K562 (cell line): Measurements from ENCODE around the gene TNPO3. TPM values are rescaled to one million over a fixed set of nuclear protein-coding genes. Genes with fewer than 3 reads are reported as not detected.

Experiments
- ATAC-seq: fragments of 200-7000 bp; cut with Tn5 transposase; 3 replicates; pipeline ENCODE4 v1.9.1; 2020; ENCODE audit warnings: moderate library complexity
- BruUV-seq: library from RNA; stranded (reverse); fragments of 400-500 nt; replicated peaks from 2 replicates; lab custom pipeline; 2021; lab: Mats Ljungman, UMichigan
- CTCF ChIA-PET: fragments of 300-600 bp; formaldehyde crosslinking; extraction: SDS; loops from one replicate; lab custom pipeline; 2021; ENCODE audit warnings: low intra/inter-chr PET ratio; lab: Yijun Ruan, JAX
- POLR2A ChIA-PET: fragments of 300-600, 350-650 bp; sonication (Branson Sonifier 250); formaldehyde crosslinking; extraction: SDS; loops from one replicate; lab custom pipeline; 2021; ENCODE audit warnings: antibody characterized with exemption, inconsistent platforms; lab: Yijun Ruan, JAX
- DNase-seq, 4 experiments: peaks; one replicate each; pipeline versions ENCODE4 v3.0.0 to v3.0.0-alpha.2; 2011 to 2018; ENCODE audit warnings: low spot score in 3 of 4, mixed read lengths in 3 of 4; ENCODE audit errors: extremely low read depth in 1 of 4
- FAIRE-seq: peaks from 2 replicates; lab custom pipeline; 2011; peaks lifted over from hg19 to GRCh38; lab: Jason Lieb, UNC
- H2AFZ ChIP-seq: 2 replicates; pipeline ENCODE4 v1.6.0; 2011; ENCODE audit warnings: low read depth, low read length, control low read depth, inconsistent platforms
- H3K27ac ChIP-seq: fragments of 200-600 bp; 3 replicates; pipeline ENCODE4 v1.8.0; 2011; ENCODE audit warnings: low read depth, mild to moderate bottlenecking, control low read depth, inconsistent platforms, low read length, moderate library complexity, mixed read lengths; ENCODE audit errors: extremely low read depth
- H3K27me3 ChIP-seq, 2 experiments: fragments of 300-600 bp in 1 of 2; 2 replicates in 1 of 2; 3 replicates in 1 of 2; pipeline versions ENCODE4 v1.6.0 to v1.8.0; 2011; ENCODE audit warnings: inconsistent platforms in 2 of 2, low read length in 2 of 2, mild to moderate bottlenecking in 1 of 2, mixed read lengths in 1 of 2, moderate library complexity in 1 of 2; ENCODE audit not compliant: control insufficient read depth in 2 of 2, insufficient read depth in 2 of 2
- H3K36me3 ChIP-seq: fragments of 300-600 bp; 3 replicates; pipeline ENCODE4 v1.8.0; 2011; ENCODE audit warnings: mild to moderate bottlenecking, low read length, inconsistent platforms; ENCODE audit not compliant: control insufficient read depth, insufficient read depth
- H3K4me1 ChIP-seq, 2 experiments: fragments of 200-600 bp in 1 of 2; replicated peaks in 1 of 2; 2 replicates in 1 of 2; 3 replicates in 1 of 2; pipeline versions ENCODE4 v1.5.1 to v1.8.0; 2011; ENCODE audit warnings: inconsistent platforms in 2 of 2, low read length in 2 of 2, mild to moderate bottlenecking in 1 of 2, mixed read lengths in 1 of 2, moderate library complexity in 1 of 2; ENCODE audit not compliant: control insufficient read depth in 2 of 2, insufficient read depth in 2 of 2
- H3K4me2 ChIP-seq: 2 replicates; pipeline ENCODE4 v1.6.1; 2011; ENCODE audit warnings: low read length, control low read depth, inconsistent platforms, mixed read lengths; ENCODE audit not compliant: insufficient read depth
- H3K4me3 ChIP-seq: fragments of 200-600 bp; sonication (generic), shearing (Covaris generic); 2 replicates; pipeline ENCODE4 v1.5.1; 2016; ENCODE audit warnings: control low read depth, inconsistent platforms
- H3K79me2 ChIP-seq: fragments of 200-600 bp; 3 replicates; pipeline ENCODE4 v1.8.0; 2011; ENCODE audit warnings: low read length, inconsistent platforms; ENCODE audit not compliant: control insufficient read depth, insufficient read depth
- H3K9ac ChIP-seq, 2 experiments: 2 replicates each; pipeline versions ENCODE4 v1.6.0 to v1.6.1; 2011; ENCODE audit warnings: low read depth in 2 of 2, low read length in 2 of 2, control low read depth in 1 of 2, inconsistent platforms in 1 of 2, mild to moderate bottlenecking in 1 of 2, mixed read lengths in 1 of 2; ENCODE audit not compliant: insufficient read depth in 1 of 2
- H3K9me1 ChIP-seq: one replicate; pipeline ENCODE4 v1.6.0; 2011; ENCODE audit warnings: inconsistent platforms, mild to moderate bottlenecking, low read length, moderate library complexity; ENCODE audit not compliant: control insufficient read depth, insufficient read depth
- H3K9me3 ChIP-seq: replicated peaks from 2 replicates; pipeline ENCODE4 v1.5.1; 2011; ENCODE audit warnings: low read depth, low read length, inconsistent platforms; ENCODE audit not compliant: control insufficient read depth, insufficient read depth
- H4K20me1 ChIP-seq: replicated peaks from 2 replicates; pipeline ENCODE4 v1.6.1; 2011; ENCODE audit warnings: low read length, inconsistent platforms, mixed read lengths; ENCODE audit not compliant: control insufficient read depth, insufficient read depth
- CBX8 ChIP-seq: fragments of 200-600 bp; sonication (generic); IDR thresholded peaks from 2 replicates; pipeline ENCODE4 v1.6.1; 2012; ENCODE audit warnings: borderline replicate concordance, mixed run types, low read depth, mild to moderate bottlenecking, moderate library complexity, mixed read lengths, low read length, control low read depth, inconsistent platforms; ENCODE audit not compliant: poor library complexity, severe bottlenecking; ENCODE audit errors: extremely low read depth
- EWSR1 ChIP-seq: fragments of 450-650 bp; IDR thresholded peaks from 2 replicates; pipeline ENCODE4 v1.6.1; 2018; ENCODE audit warnings: borderline replicate concordance, mild to moderate bottlenecking, low read depth, moderate library complexity; ENCODE audit not compliant: partially characterized antibody
- HMG20A ChIP-seq: fragments of 450-650 bp; formaldehyde crosslinking; conservative IDR thresholded peaks from 2 replicates; pipeline ENCODE4 v1.4.0; 2020; ENCODE audit warnings: mild to moderate bottlenecking, mixed read lengths
- PCBP1 ChIP-seq: fragments of 200-400 bp; formaldehyde crosslinking; IDR thresholded peaks from 2 replicates; pipeline ENCODE4 v1.6.1; 2018; ENCODE audit warnings: mild to moderate bottlenecking, low read depth, low read length; ENCODE audit not compliant: poor library complexity, severe bottlenecking
- POLR2AphosphoS5 ChIP-seq: IDR thresholded peaks from 2 replicates; pipeline ENCODE4 v1.6.1; 2011; ENCODE audit warnings: mild to moderate bottlenecking, low read depth, low read length, moderate library complexity; ENCODE audit not compliant: control insufficient read depth, insufficient read depth
- SIX5 ChIP-seq, 2 experiments: IDR thresholded peaks; 2 replicates each; pipeline ENCODE4 v1.6.1; 2011; ENCODE audit warnings: low read length in 2 of 2, borderline replicate concordance in 1 of 2, low read depth in 1 of 2, mild to moderate bottlenecking in 1 of 2, moderate library complexity in 1 of 2; ENCODE audit not compliant: insufficient read depth in 1 of 2
- ZEB2 ChIP-seq: fragments of 450-650 bp; IDR thresholded peaks from 2 replicates; pipeline ENCODE4 v1.6.1; 2016
- ZNF41 ChIP-seq: fragments of 250-450 bp; sonication (Bioruptor Pico); conservative IDR thresholded peaks from 2 replicates; pipeline ENCODE4 v1.4.0; 2020; ENCODE audit warnings: mild to moderate bottlenecking
- ZNF76 ChIP-seq: fragments of 250-450 bp; sonication (Bioruptor Pico); IDR thresholded peaks from 2 replicates; pipeline ENCODE4 v1.4.0; 2020; ENCODE audit warnings: mild to moderate bottlenecking, moderate library complexity, borderline replicate concordance
- WGBS: fragments of 100-300 bp; shearing (Covaris generic); methylation state at CpG from one replicate; pipeline ENCODE4 v1.1.6; 2016; ENCODE audit warnings: low coverage, mixed read lengths; ENCODE audit not compliant: insufficient coverage; ENCODE audit errors: missing lambda C conversion rate; 5-methylcytosine and 5-hydroxymethylcytosine counted together
- in situ Hi-C: fragments of 300-500 bp; cut with MboI; formaldehyde crosslinking; loops from 4 replicates; pipeline ENCODE4 v1.15.0; 2018; ENCODE audit warnings: inconsistent platforms, mixed read lengths
- intact Hi-C: fragments of 100-400 bp; cut with micrococcal nuclease; formaldehyde crosslinking; loops from 2 replicates; pipeline ENCODE4 v1.14.2; 2022
- polyA plus RNA-seq, 8 experiments: library from polyadenylated mRNA; depleted of rRNA in 4 of 8; stranded (reverse) in 5 of 8; unstranded in 3 of 8; fragments of >200 nt; fragmentation: Nextera tagmentation in 2 of 8; fragmentation: Illumina TruSeq in 1 of 8; extraction: Ambion mirVana in 2 of 8; extraction: Trizol in 1 of 8; gene quantifications; 2 replicates each; pipeline versions ENCODE4 v1.2.1 to v1.2.3, GENCODE V29; 2011 to 2014; ENCODE audit warnings: inconsistent platforms in 1 of 8, missing spikeins in 1 of 8
- total RNA-seq, 7 experiments: library from RNA; depleted of rRNA in 6 of 7; stranded (reverse); fragments of >200 nt in 6 of 7; fragmentation: Illumina TruSeq in 2 of 7; extraction: Trizol in 2 of 7; gene quantifications; 2 replicates each; pipeline versions ENCODE4 v1.2.1 to v1.2.3, GENCODE V29; 2011 to 2021; ENCODE audit warnings: low replicate concordance in 1 of 7
- TF ChIP-seq, protein P1 (sequence below): sonication (generic); formaldehyde crosslinking; IDR thresholded peaks from 2 replicates; pipeline ENCODE4 v1.4.0; 2020; ENCODE audit warnings: mild to moderate bottlenecking, missing genetic modification reagents
- TF ChIP-seq, protein P2 (sequence below): fragments of 250-450 bp; sonication (Bioruptor Pico); IDR thresholded peaks from 2 replicates; pipeline ENCODE4 v1.4.0; 2020; ENCODE audit warnings: mild to moderate bottlenecking, moderate library complexity

TNPO3 gene
- total and polyA plus RNA-seq, 9 of the 15 experiments (the other 6 are each of a cell fraction or from before 2014, with no cell fraction given): 35.8 to 125 (median 110) TPM

DNA sequence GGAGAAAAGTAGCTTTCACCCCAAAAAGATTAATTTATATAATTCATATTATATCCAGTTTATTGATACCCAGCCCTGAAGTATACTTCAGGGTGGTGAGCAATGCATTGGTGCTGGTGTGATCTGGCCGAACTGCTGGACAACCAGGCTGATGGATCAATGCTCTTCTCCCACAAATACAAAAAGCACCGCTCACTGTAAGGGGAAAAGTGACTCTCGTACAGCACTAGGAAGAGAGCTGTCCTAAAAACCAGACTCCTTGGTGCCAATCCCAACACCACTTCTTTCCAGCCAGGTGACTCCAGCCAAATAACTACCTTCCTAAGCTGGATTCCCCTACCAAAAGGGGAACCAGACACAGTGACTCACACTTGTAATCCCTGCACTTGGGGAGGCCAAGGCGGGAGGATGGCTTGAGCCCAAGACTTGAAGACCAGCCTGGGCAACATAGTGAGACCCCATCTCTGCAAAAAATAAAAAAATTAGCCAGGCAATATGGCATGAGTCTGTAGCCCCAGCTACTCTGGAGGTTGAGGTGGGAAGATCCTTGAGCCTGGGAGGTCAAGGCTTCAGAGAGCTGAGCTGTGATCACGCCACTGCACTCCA, 13.1 kb upstream of the TNPO3 start:
- no peak overlapping the region for H3K4me3 ChIP-seq
- H3K9me3 ChIP-seq: no peaks in the 10 kb centered on the region
- BruUV-seq: no TSS peak
- H3K4me2 ChIP-seq: peak overlapping the region; percentile 41
- WGBS: 72% methylated on average over 5 of the region's 5 CpGs
- H3K9me1 ChIP-seq: no peaks in the 10 kb centered on the region
- CTCF ChIA-PET: no interaction called here
- DNase-seq (peak in 1 of 4 experiments; percentile 52), FAIRE-seq (no peak), ATAC-seq (no peak)
- H3K36me3 ChIP-seq: no peaks in the 10 kb centered on the region
- POLR2A ChIA-PET: interaction anchor here (1.0 to 8.2 kb wide), 4 partner anchors 13 to 22 kb away, joined by 3 to 149 read pairs (median 16); partner anchors contain the start of gene TNPO3
- no peaks in the 10 kb centered on the region for H3K79me2 ChIP-seq
- peak overlapping the region; percentile 97; the same call in 2 of the 3 replicates for H3K27ac ChIP-seq
- in situ Hi-C loops (no loop called here), intact Hi-C loops (loop anchor here (2.0 kb wide), 2 partner anchors 23 to 1229 kb away; no protein-coding TSS in a partner anchor)
- no peaks in the 10 kb centered on the region for H4K20me1 ChIP-seq
- peak overlapping the region; percentile 1 to 81; a peak in 3 of 4 replicates for H3K9ac ChIP-seq
- peaks cover 18 to 32% of the 10 kb centered on the region in 2 experiments for H3K4me1 ChIP-seq
- H2AFZ ChIP-seq: peak overlapping the region; percentile 97
- no peaks in the 10 kb centered on the region; a peak in 1 of 5 replicates for H3K27me3 ChIP-seq
- no peak for TF ChIP-seq CBX8
- no peak for TF ChIP-seq ZNF41
- no peak for TF ChIP-seq POLR2AphosphoS5
- TF ChIP-seq, protein P1, sequence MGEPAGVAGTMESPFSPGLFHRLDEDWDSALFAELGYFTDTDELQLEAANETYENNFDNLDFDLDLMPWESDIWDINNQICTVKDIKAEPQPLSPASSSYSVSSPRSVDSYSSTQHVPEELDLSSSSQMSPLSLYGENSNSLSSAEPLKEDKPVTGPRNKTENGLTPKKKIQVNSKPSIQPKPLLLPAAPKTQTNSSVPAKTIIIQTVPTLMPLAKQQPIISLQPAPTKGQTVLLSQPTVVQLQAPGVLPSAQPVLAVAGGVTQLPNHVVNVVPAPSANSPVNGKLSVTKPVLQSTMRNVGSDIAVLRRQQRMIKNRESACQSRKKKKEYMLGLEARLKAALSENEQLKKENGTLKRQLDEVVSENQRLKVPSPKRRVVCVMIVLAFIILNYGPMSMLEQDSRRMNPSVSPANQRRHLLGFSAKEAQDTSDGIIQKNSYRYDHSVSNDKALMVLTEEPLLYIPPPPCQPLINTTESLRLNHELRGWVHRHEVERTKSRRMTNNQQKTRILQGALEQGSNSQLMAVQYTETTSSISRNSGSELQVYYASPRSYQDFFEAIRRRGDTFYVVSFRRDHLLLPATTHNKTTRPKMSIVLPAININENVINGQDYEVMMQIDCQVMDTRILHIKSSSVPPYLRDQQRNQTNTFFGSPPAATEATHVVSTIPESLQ (CRISPR knock-in tag): no peak
- TF ChIP-seq PCBP1: no peak
- TF ChIP-seq ZEB2: 0 out of 2 replicates have a peak, but pooled peaks have one; percentile 36
- no peak for TF ChIP-seq EWSR1
- no peak for TF ChIP-seq HMG20A (CRISPR knock-in tag)
- TF ChIP-seq SIX5 (IDR thresholded peaks at IDR 0.05; ENCODE audit: borderline replicate concordance in 1 of 2, insufficient read depth in 1 of 2, low read depth in 1 of 2, low read length in 2 of 2): no peak
- TF ChIP-seq, protein P2, sequence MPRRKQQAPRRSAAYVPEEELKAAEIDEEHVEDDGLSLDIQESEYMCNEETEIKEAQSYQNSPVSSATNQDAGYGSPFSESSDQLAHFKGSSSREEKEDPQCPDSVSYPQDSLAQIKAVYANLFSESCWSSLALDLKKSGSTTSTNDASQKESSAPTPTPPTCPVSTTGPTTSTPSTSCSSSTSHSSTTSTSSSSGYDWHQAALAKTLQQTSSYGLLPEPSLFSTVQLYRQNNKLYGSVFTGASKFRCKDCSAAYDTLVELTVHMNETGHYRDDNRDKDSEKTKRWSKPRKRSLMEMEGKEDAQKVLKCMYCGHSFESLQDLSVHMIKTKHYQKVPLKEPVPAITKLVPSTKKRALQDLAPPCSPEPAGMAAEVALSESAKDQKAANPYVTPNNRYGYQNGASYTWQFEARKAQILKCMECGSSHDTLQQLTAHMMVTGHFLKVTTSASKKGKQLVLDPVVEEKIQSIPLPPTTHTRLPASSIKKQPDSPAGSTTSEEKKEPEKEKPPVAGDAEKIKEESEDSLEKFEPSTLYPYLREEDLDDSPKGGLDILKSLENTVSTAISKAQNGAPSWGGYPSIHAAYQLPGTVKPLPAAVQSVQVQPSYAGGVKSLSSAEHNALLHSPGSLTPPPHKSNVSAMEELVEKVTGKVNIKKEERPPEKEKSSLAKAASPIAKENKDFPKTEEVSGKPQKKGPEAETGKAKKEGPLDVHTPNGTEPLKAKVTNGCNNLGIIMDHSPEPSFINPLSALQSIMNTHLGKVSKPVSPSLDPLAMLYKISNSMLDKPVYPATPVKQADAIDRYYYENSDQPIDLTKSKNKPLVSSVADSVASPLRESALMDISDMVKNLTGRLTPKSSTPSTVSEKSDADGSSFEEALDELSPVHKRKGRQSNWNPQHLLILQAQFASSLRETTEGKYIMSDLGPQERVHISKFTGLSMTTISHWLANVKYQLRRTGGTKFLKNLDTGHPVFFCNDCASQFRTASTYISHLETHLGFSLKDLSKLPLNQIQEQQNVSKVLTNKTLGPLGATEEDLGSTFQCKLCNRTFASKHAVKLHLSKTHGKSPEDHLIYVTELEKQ: no peak
- TF ChIP-seq ZNF76: no peak
